HEK293T (cell line): ENCODE data around the gene ADIG.

ENCODE experiments used
- CTCF ChIA-PET: fragments of 350-600 bp; formaldehyde crosslinking; extraction: SDS; loops from one replicate; lab custom pipeline; 2021; ENCODE audit warnings: antibody characterized with exemption, inconsistent platforms; lab: Yijun Ruan, JAX
- POLR2A ChIA-PET: fragments of 350-600 bp; formaldehyde crosslinking; extraction: SDS; loops from one replicate; lab custom pipeline; 2020; ENCODE audit warnings: antibody characterized with exemption, inconsistent platforms; lab: Yijun Ruan, JAX
- DNase-seq: peaks from one replicate; pipeline ENCODE4 v3.0.0; 2012; ENCODE audit warnings: mixed read lengths; ENCODE audit errors: extremely low spot score
- ARNT ChIP-seq: fragments of 450-650 bp; IDR thresholded peaks from 2 replicates; pipeline ENCODE4 v1.6.1; 2017; ENCODE audit warnings: mild to moderate bottlenecking
- BHLHE40 ChIP-seq: fragments of 450-650 bp; IDR thresholded peaks from 2 replicates; pipeline ENCODE4 v1.6.1; 2016; ENCODE audit warnings: mild to moderate bottlenecking, moderate library complexity, borderline replicate concordance
- CTBP1 ChIP-seq: fragments of 450-650 bp; IDR thresholded peaks from 2 replicates; pipeline ENCODE4 v1.6.1; 2016; ENCODE audit warnings: borderline replicate concordance
- ELF4 ChIP-seq: fragments of 450-650 bp; IDR thresholded peaks from 2 replicates; pipeline ENCODE4 v1.6.1; 2017; ENCODE audit warnings: antibody characterized with exemption
- FOXA1 ChIP-seq: fragments of 450-650 bp; IDR thresholded peaks from 2 replicates; pipeline ENCODE4 v1.6.1; 2016; ENCODE audit warnings: mild to moderate bottlenecking
- FOXK2 ChIP-seq: fragments of 450-650 bp; IDR thresholded peaks from 2 replicates; pipeline ENCODE4 v1.6.1; 2016; ENCODE audit warnings: mild to moderate bottlenecking
- FOXM1 ChIP-seq: fragments of 450-650 bp; IDR thresholded peaks from 2 replicates; pipeline ENCODE4 v1.6.1; 2017; ENCODE audit warnings: mild to moderate bottlenecking, borderline replicate concordance
- HDGF ChIP-seq: fragments of 450-650 bp; IDR thresholded peaks from 2 replicates; pipeline ENCODE4 v1.6.1; 2017; ENCODE audit warnings: antibody characterized with exemption, borderline replicate concordance
- L3MBTL2 ChIP-seq: fragments of 450-650 bp; conservative IDR thresholded peaks from 2 replicates; pipeline ENCODE4 v1.6.1; 2016; ENCODE audit warnings: mild to moderate bottlenecking
- LEF1 ChIP-seq: fragments of 450-650 bp; IDR thresholded peaks from 2 replicates; pipeline ENCODE4 v1.6.1; 2017; ENCODE audit warnings: mild to moderate bottlenecking, borderline replicate concordance
- NFRKB ChIP-seq: fragments of 450-650 bp; IDR thresholded peaks from 2 replicates; pipeline ENCODE4 v1.6.1; 2016; ENCODE audit warnings: mild to moderate bottlenecking, moderate library complexity
- SP1 ChIP-seq: fragments of 450-650 bp; IDR thresholded peaks from 2 replicates; pipeline ENCODE4 v1.6.1; 2017
- SUZ12 ChIP-seq: fragments of 450-650 bp; IDR thresholded peaks from 2 replicates; pipeline ENCODE4 v1.6.1; 2016; ENCODE audit warnings: mild to moderate bottlenecking
- TARDBP ChIP-seq: fragments of 450-650 bp; IDR thresholded peaks from 2 replicates; pipeline ENCODE4 v1.6.1; 2016
- ZNF384 ChIP-seq: fragments of 450-650 bp; IDR thresholded peaks from 2 replicates; pipeline ENCODE4 v1.6.1; 2016
- TF ChIP-seq, protein P1 (sequence below): fragments of 450-650 bp; IDR thresholded peaks from 2 replicates; pipeline ENCODE4 v1.6.1; 2016

ADIG gene

DNA sequence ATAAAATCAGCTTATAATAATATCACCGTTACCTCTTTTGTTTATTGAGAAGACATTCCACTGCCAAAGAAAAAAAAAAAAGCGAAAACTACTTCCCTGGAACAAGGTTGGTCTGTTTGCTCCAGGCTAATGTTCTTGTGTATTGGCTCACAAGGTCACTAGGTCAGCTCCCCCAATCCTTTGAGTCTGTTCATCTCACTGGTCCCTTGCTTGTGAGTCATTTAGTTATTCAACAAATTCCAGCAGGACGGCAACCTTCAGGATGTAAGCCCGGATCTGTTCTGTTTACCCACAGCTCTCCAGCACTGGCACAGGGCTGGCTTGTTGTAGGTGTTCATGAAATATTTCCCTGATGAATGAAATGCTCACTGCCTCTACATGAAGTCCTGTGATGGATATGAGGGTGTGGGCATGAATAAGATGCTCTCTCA is 23.9 kb downstream of the ADIG start:
- POLR2A ChIA-PET = no interaction called here

DNA sequence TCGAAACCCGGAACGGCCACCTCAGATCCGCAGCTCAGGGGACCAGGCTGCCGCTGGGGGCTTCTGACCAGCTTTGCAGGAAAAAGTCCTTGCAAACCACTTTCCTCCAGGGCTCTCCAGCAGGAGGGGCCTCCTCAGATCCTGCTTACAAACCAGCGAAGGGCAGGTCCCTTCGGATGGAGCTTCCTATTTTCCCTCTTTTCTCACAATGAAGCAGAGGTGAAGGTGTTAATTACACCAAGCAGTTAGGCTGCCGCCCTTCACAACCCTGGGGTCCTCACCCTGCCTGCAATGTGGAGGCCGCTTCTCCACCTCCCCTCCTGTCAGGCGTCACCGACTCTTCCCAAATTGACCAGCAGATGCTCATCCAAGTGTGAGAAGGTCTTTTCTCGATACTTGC is 26.4 kb downstream of the ADIG start:
- POLR2A ChIA-PET = no interaction called here

More for the DNA sequence above, 23.9 kb downstream of the ADIG start:
- DNase-seq = no peak
- CTCF ChIA-PET = no interaction called here
- TF ChIP-seq LEF1 = no peak
- no peak for TF ChIP-seq FOXA1
- no peak for TF ChIP-seq NFRKB
- TF ChIP-seq ELF4 = no peak
- TF ChIP-seq L3MBTL2 = no peak

DNA sequence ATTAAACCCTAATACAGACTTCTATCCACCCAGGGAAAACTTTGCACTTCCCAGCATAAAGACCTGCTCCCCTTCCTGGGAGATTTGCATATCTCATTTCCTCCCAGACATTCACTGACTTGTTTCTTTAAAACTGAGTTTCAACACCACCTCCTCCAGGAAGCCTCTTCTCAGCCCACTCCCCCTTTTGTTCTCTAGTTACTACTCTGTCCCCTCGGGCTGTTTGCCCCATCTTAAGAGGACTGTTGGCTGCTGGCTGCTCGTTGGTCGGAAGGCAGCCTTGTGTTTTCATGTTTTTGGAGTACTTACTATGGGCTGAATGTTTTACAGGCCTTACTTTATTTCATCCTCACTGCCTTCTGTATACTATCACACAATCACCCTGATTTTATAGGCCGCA is 27.2 kb downstream of the ADIG start:
- CTCF ChIA-PET = no interaction called here
- no peak for DNase-seq
- POLR2A ChIA-PET = no interaction called here
- TF ChIP-seq L3MBTL2 = no peak
- no peak for TF ChIP-seq ELF4
- TF ChIP-seq SP1 = no peak
- TF ChIP-seq BHLHE40 = no peak
- no peak for TF ChIP-seq CTBP1
- TF ChIP-seq TARDBP = no peak
- TF ChIP-seq FOXK2 = no peak
- TF ChIP-seq LEF1 = no peak

More for the DNA sequence above, 26.4 kb downstream of the ADIG start:
- no peak for DNase-seq
- TF ChIP-seq ARNT (no peak), TARDBP (no peak), FOXA1 (no peak), NFRKB (no peak), L3MBTL2 (no peak), LEF1 (no peak)
- TF ChIP-seq, protein P1, sequence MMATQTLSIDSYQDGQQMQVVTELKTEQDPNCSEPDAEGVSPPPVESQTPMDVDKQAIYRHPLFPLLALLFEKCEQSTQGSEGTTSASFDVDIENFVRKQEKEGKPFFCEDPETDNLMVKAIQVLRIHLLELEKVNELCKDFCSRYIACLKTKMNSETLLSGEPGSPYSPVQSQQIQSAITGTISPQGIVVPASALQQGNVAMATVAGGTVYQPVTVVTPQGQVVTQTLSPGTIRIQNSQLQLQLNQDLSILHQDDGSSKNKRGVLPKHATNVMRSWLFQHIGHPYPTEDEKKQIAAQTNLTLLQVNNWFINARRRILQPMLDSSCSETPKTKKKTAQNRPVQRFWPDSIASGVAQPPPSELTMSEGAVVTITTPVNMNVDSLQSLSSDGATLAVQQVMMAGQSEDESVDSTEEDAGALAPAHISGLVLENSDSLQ = no peak
- CTCF ChIA-PET = no interaction called here

DNA sequence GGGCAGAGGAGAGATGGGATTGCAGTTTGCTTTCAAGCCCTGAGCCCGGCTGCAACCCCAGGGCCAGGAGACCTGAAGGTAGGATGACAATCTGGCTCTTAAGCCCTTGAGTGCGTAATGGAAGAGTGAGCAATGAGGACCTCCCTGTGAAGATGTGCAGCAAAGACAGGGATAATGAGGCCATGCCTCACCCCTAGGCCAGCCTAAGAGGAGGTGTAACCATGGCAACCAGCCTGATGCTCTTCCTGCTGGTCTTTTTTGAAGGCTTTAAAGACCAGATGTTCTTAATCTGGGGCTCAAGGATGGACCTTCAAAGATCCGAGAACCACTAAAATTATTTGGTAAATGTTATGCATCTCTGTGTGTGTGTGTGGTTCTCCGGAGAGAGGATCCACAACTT is 28.8 kb downstream of the ADIG start:
- POLR2A ChIA-PET = no interaction called here
- TF ChIP-seq L3MBTL2 (no peak), NFRKB (no peak)
- DNase-seq = no peak
- CTCF ChIA-PET = no interaction called here

DNA sequence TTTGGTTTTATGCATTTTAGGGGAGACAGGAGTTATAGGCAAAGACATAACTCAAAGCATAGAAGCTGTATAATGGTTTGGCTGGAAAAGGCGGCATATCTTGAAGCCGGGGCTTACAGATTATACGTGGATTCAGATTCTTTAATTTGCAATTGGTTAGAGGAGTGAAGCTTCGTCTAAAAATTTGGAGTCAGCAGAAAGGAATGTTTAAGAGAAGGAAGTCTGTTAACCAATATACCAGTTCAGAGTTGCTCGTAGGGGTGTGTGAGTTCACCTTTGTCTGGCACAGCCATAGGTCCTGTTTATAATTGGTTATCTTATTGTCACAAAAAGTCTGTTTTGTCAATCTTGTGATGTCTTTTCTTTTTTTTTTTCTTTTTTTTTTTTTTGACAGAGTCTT is 29.5 kb downstream of the ADIG start:
- POLR2A ChIA-PET = no interaction called here
- DNase-seq = no peak
- CTCF ChIA-PET = no interaction called here
- TF ChIP-seq L3MBTL2 = no peak
- TF ChIP-seq SP1 = no peak
- no peak for TF ChIP-seq NFRKB
- TF ChIP-seq BHLHE40 = no peak
- TF ChIP-seq HDGF = no peak
- TF ChIP-seq FOXA1 = no peak
- no peak for TF ChIP-seq ZNF384
- no peak for TF ChIP-seq FOXM1
- TF ChIP-seq SUZ12 = no peak
- TF ChIP-seq, protein P1 = no peak
- no peak for TF ChIP-seq FOXK2
- no peak for TF ChIP-seq TARDBP
- no peak for TF ChIP-seq ARNT
- TF ChIP-seq LEF1 = no peak
- no peak for TF ChIP-seq CTBP1
- TF ChIP-seq ELF4 = no peak

DNA sequence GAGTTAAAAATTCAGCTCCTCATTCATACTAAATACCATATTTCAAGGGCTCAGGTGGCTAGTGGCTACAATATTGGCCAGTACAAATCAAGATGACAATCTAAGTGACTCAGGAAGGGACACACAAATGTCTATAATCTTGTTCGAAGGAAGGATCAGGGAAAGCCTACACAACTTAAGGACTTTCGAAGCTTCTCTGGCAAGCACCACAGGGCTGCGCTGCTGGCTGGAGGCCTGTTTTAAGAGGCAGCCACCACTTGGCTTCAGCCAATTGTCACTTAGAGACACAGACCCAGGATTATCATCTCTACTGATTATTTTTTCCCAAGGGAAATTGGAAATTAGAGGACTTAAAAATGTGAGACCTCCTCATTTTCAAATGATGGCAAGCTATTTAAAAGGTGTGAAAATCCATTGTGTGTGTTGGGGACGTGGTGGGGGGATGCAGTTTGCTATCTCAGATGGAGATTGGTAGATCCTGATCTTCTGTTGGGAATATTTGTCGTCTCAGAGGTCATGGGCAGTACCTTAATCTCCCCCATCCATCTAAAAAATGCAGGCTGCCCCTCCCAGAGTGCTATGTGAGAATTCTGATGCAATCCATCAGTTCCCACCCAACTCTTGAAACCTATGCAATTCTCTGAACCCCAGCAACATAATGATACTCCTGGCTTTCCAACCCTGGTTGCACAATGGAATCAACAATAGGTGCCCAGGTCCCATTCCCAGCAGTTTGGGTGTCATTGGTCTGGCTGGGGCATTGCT is 31.9 kb downstream of the ADIG start:
- TF ChIP-seq SUZ12 (no peak), BHLHE40 (no peak), LEF1 (no peak), ARNT (no peak), SP1 (no peak), CTBP1 (no peak)
- TF ChIP-seq, protein P1 = no peak
- ChIA-PET POLR2A (no interaction called here), CTCF (interaction anchor here (0.9 kb wide), 1 partner anchor 46 kb away, joined by 3 read pairs; no protein-coding TSS in a partner anchor)
- DNase-seq = no peak

DNA sequence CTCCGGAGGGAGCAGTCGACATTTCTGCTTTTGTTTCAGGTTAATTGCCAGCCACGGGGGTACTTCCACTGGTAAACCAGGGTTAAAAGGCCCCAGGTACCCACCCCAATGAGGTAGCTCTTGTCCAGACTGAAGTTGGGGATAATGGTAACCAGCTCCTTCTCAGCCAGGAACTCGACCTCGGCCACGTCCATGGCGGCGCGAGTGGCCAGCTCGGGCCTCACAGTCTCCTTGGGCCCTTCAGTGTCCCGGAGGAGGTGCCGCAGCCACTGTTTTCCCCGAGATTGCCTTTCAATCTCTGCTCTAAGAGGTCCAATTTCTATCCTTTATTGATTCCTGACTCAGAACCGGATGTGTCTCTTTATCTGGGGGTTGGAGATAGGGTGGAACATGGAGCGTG is 34.3 kb downstream of the ADIG start:
- CTCF ChIA-PET = no interaction called here
- DNase-seq = no peak
- POLR2A ChIA-PET = no interaction called here
- TF ChIP-seq ELF4 (no peak), TARDBP (no peak), SP1 (no peak), HDGF (no peak), LEF1 (no peak), ZNF384 (no peak), CTBP1 (no peak), L3MBTL2 (no peak), FOXK2 (no peak), NFRKB (no peak), SUZ12 (no peak), ARNT (no peak), BHLHE40 (no peak), FOXA1 (no peak), FOXM1 (no peak)
- TF ChIP-seq, protein P1 = no peak
